Activated CD4-positive, alpha-beta T cell treated with anti-CD3 and anti-CD28 coated beads, Interleukin-2, Interleukin-4, amounts not matched to agents 100 ng/mL and 50 ng/mL, durations not matched to agents 16 hours and 8 hours (primary cell): ENCODE data around the gene VAMP8.
"Not testable (repeated sequence)": the region's sequence is repeated elsewhere in the genome, so short reads cannot be mapped to it uniquely, and the experiment has no call there.

ENCODE experiments used
- DNase-seq: peaks from one replicate; pipeline ENCODE4 v3.0.0-alpha.2; 2020; ENCODE audit warnings: low spot score

VAMP8 gene

GRCh38 chr2:85547089-85547858 lies 30.1 kb upstream of the VAMP8 start:
- DNase-seq, result no peak

GRCh38 chr2:85547859-85548607 lies 29.4 kb upstream of the VAMP8 start:
- no peak for DNase-seq

- no peak for DNase-seq
Observed at GRCh38 chr2:85548608-85548900, 28.8 kb upstream of the VAMP8 start.

GRCh38 chr2:85549095-85549494 lies 28.3 kb upstream of the VAMP8 start:
- no peak for DNase-seq

GRCh38 chr2:85549826-85550225 lies 27.6 kb upstream of the VAMP8 start:
- DNase-seq, result no peak

- no peak for DNase-seq
Observed at GRCh38 chr2:85550486-85550885, 26.9 kb upstream of the VAMP8 start.

- peak; percentile 88 for DNase-seq
Observed at GRCh38 chr2:85551698-85552678, 25.4 kb upstream of the VAMP8 start.

- no peak for DNase-seq
Observed at GRCh38 chr2:85553184-85553583, 24.2 kb upstream of the VAMP8 start.

GRCh38 chr2:85554980-85555612 lies 22.3 kb upstream of the VAMP8 start:
- DNase-seq, result no peak

GRCh38 chr2:85557130-85557529 lies 20.3 kb upstream of the VAMP8 start:
- no peak for DNase-seq

GRCh38 chr2:85558160-85558559 lies 19.2 kb upstream of the VAMP8 start:
- DNase-seq, result no peak

- DNase-seq, result not testable (repeated sequence)
Observed at GRCh38 chr2:85560403-85560726, 17.0 kb upstream of the VAMP8 start.

- no peak for DNase-seq
Observed at GRCh38 chr2:85560812-85561279, 16.5 kb upstream of the VAMP8 start.

- peak; percentile 97 for DNase-seq
Observed at GRCh38 chr2:85561280-85562212, 15.8 kb upstream of the VAMP8 start, which contains the start of gene GGCX. Gene GGCX, minus strand, starts transcription at chr2:85561493. Its CDS starts 65 bp downstream, at chr2:85561428.

GRCh38 chr2:85564144-85564563 lies 13.2 kb upstream of the VAMP8 start:
- DNase-seq, result no peak

- no peak for DNase-seq
Observed at GRCh38 chr2:85566265-85566664, 11.1 kb upstream of the VAMP8 start.

GRCh38 chr2:85575739-85576138 lies 1.6 kb upstream of the VAMP8 start:
- no peak for DNase-seq

GRCh38 chr2:85577063-85577385 lies 362 bp upstream of the VAMP8 start:
- DNase-seq, result no peak

GRCh38 chr2:85578243-85579180 lies 1.1 kb downstream of the VAMP8 start:
- DNase-seq, result no peak
